Peyer's patch (tissue), 4 donors: ENCODE data around the gene TPCN2. TPM values are rescaled to one million over a fixed set of nuclear protein-coding genes. Genes with fewer than 3 reads are reported as not detected.

Experiments
- DNase-seq, 3 donors: peaks; one replicate each; pipeline ENCODE4 v3.0.0-alpha.2; 2017 to 2019
- H3K27ac ChIP-seq, 4 donors: fragments of 200-600 bp; sonication (generic); one replicate each; pipeline ENCODE4 v1.5.1; 2016 to 2019
- H3K27me3 ChIP-seq, 2 donors: fragments of 200-600 bp; sonication (generic); one replicate each; pipeline ENCODE4 v1.5.1; 2019
- H3K36me3 ChIP-seq, 3 donors: fragments of 200-600 bp; sonication (generic); one replicate each; pipeline ENCODE4 v1.5.1; 2016 to 2019
- H3K4me1 ChIP-seq, 4 donors: fragments of 200-600 bp; sonication (generic); one replicate each; pipeline ENCODE4 v1.5.1; 2016 to 2019
- H3K4me3 ChIP-seq, 4 donors: fragments of 200-600 bp; sonication (generic); 1 replicate in 3 of 4; 2 replicates in 1 of 4; pipeline ENCODE4 v1.5.1; 2016 to 2019; ENCODE audit warnings: mild to moderate bottlenecking in 1 of 4
- H3K9me3 ChIP-seq, 4 donors: fragments of 200-600 bp; sonication (generic); one replicate each; pipeline ENCODE4 v1.5.1; 2016 to 2019; ENCODE audit warnings: mild to moderate bottlenecking in 1 of 4
- CTCF ChIP-seq, 6 experiments: fragments of 450-650 bp in 4 of 6; fragments of 200-600 bp in 2 of 6; sonication (generic) in 1 of 6; IDR thresholded peaks; one replicate each; pipeline ENCODE4 v1.5.1; 2017 to 2019; ENCODE audit warnings: antibody characterized with exemption in 6 of 6, mild to moderate bottlenecking in 3 of 6, moderate library complexity in 1 of 6
- POLR2A ChIP-seq, 2 donors: fragments of 450-650 bp; IDR thresholded peaks; one replicate each; pipeline ENCODE4 v1.5.1; 2017; ENCODE audit warnings: antibody characterized with exemption in 2 of 2, mild to moderate bottlenecking in 2 of 2, moderate library complexity in 2 of 2
- total RNA-seq, 4 donors: library from RNA; depleted of rRNA; stranded (reverse); fragments of >200 nt; gene quantifications; one replicate each; pipeline ENCODE4 v1.1.0, GENCODE V29; 2016

The TPCN2 gene
- total RNA-seq, 4 donors from 2014 or later: 22.4 to 42.5 (median 33.0) TPM

- DNase-seq: no peak
- Histone ChIP-seq H3K4me1 (no peaks in the 10 kb centered on the region), H3K36me3 (no peaks in the 10 kb centered on the region), H3K27me3 (no peaks in the 10 kb centered on the region), H3K4me3 (no peak overlapping the region), H3K9me3 (no peaks in the 10 kb centered on the region), H3K27ac (no peak overlapping the region)
- TF ChIP-seq CTCF (IDR thresholded peaks at IDR 0.05): no peak
- no peak for TF ChIP-seq POLR2A (IDR thresholded peaks at IDR 0.05)
Measured at GRCh38 chr11:69099180-69099579, 50.4 kb downstream of the TPCN2 start.

- Histone ChIP-seq H3K4me1 (no peaks in the 10 kb centered on the region), H3K27me3 (no peaks in the 10 kb centered on the region), H3K36me3 (no peaks in the 10 kb centered on the region), H3K27ac (no peak overlapping the region), H3K4me3 (no peak overlapping the region), H3K9me3 (no peaks in the 10 kb centered on the region)
- TF ChIP-seq CTCF (IDR thresholded peaks at IDR 0.05) (no peak), POLR2A (IDR thresholded peaks at IDR 0.05) (no peak)
- DNase-seq: no peak
Measured at GRCh38 chr11:69100454-69101114, 51.9 kb downstream of the TPCN2 start.

- H3K36me3 ChIP-seq: no peaks in the 10 kb centered on the region
- no peak overlapping the region for H3K27ac ChIP-seq
- TF ChIP-seq CTCF (IDR thresholded peaks at IDR 0.05) (peak; percentile 77 to 99 (median 98)), POLR2A (IDR thresholded peaks at IDR 0.05) (no peak)
- H3K4me1 ChIP-seq: no peaks in the 10 kb centered on the region
- H3K27me3 ChIP-seq: no peaks in the 10 kb centered on the region
- peak; percentile 56 to 88 (median 86) for DNase-seq
- H3K9me3 ChIP-seq: no peaks in the 10 kb centered on the region
- H3K4me3 ChIP-seq: no peak overlapping the region
Measured at GRCh38 chr11:69101115-69101791, 52.5 kb downstream of the TPCN2 start.

- TF ChIP-seq CTCF (IDR thresholded peaks at IDR 0.05) (no peak), POLR2A (IDR thresholded peaks at IDR 0.05) (no peak)
- no peaks in the 10 kb centered on the region for H3K9me3 ChIP-seq
- no peaks in the 10 kb centered on the region for H3K4me1 ChIP-seq
- no peak overlapping the region for H3K27ac ChIP-seq
- DNase-seq: no peak
- no peak overlapping the region for H3K4me3 ChIP-seq
- H3K36me3 ChIP-seq: no peaks in the 10 kb centered on the region
- no peaks in the 10 kb centered on the region for H3K27me3 ChIP-seq
Measured at GRCh38 chr11:69101792-69102695, 53.3 kb downstream of the TPCN2 start.

- Histone ChIP-seq H3K4me1 (no peaks in the 10 kb centered on the region), H3K27ac (no peak overlapping the region), H3K4me3 (no peak overlapping the region), H3K27me3 (no peaks in the 10 kb centered on the region), H3K36me3 (no peaks in the 10 kb centered on the region), H3K9me3 (peaks cover 0 to 4% (median 0%) of the 10 kb centered on the region in 4 donors)
- DNase-seq: no peak
- no peak for TF ChIP-seq POLR2A (IDR thresholded peaks at IDR 0.05)
- no peak for TF ChIP-seq CTCF (IDR thresholded peaks at IDR 0.05)
Measured at GRCh38 chr11:69102732-69103615, 54.2 kb downstream of the TPCN2 start.
